Mesothelial cell of epicardium (in vitro differentiated cells): Measurements from ENCODE around the gene UBTD2. TPM values are rescaled to one million over a fixed set of nuclear protein-coding genes. Genes with fewer than 3 reads are reported as not detected.

Experiments
- DNase-seq, 2 experiments: peaks; one replicate each; pipeline ENCODE4 v3.0.0; 2021; ENCODE audit warnings: low spot score in 2 of 2; ENCODE audit not compliant: unreplicated experiment in 2 of 2
- H3K27ac Mint-ChIP-seq: 2 replicates; pipeline ENCODE4 v1.8.0; 2021; ENCODE audit warnings: mixed read lengths
- H3K27me3 Mint-ChIP-seq: 2 replicates; pipeline ENCODE4 v1.8.0; 2021; ENCODE audit warnings: low read depth, mixed read lengths
- H3K36me3 Mint-ChIP-seq: 2 replicates; pipeline ENCODE4 v1.8.0; 2021; ENCODE audit warnings: mixed read lengths
- H3K4me1 Mint-ChIP-seq: 2 replicates; pipeline ENCODE4 v1.8.0; 2021; ENCODE audit warnings: mixed read lengths
- H3K4me3 Mint-ChIP-seq: 2 replicates; pipeline ENCODE4 v1.8.0; 2021; ENCODE audit warnings: mild to moderate bottlenecking, moderate library complexity, mixed read lengths
- H3K9me3 Mint-ChIP-seq: 2 replicates; pipeline ENCODE4 v1.8.0; 2021; ENCODE audit warnings: mixed read lengths
- CTCF ChIP-seq: fragments of 200-600 bp; sonication (generic); IDR thresholded peaks from one replicate; pipeline ENCODE4 v1.5.0; 2021; ENCODE audit warnings: antibody characterized with exemption; ENCODE audit not compliant: unreplicated experiment
- total RNA-seq: library from RNA; stranded (reverse); gene quantifications from 3 replicates; pipeline ENCODE4 v1.2.1, GENCODE V29; 2021

Gene UBTD2
- total RNA-seq, 1 donor from 2014 or later = 43.8 TPM

- H3K4me3 Mint-ChIP-seq = peak overlapping the region; percentile 88
- peaks cover 36% of the 10 kb centered on the region for H3K4me1 Mint-ChIP-seq
- H3K27ac Mint-ChIP-seq = peak overlapping the region; percentile 93
- no peaks in the 10 kb centered on the region for H3K27me3 Mint-ChIP-seq
- no peaks in the 10 kb centered on the region for H3K36me3 Mint-ChIP-seq
- TF ChIP-seq CTCF = no peak
- no peak for DNase-seq
- H3K9me3 Mint-ChIP-seq = no peaks in the 10 kb centered on the region
Observed at GRCh38 chr5:172285226-172286143, 1.9 kb upstream of the UBTD2 start.

- no peak for TF ChIP-seq CTCF
- peak overlapping the region; percentile 88 for H3K4me3 Mint-ChIP-seq
- H3K27ac Mint-ChIP-seq = peak overlapping the region; percentile 93
- H3K27me3 Mint-ChIP-seq = no peaks in the 10 kb centered on the region
- DNase-seq = no peak
- H3K4me1 Mint-ChIP-seq = peaks cover 36% of the 10 kb centered on the region
- H3K36me3 Mint-ChIP-seq = no peaks in the 10 kb centered on the region
- H3K9me3 Mint-ChIP-seq = no peaks in the 10 kb centered on the region
Observed at GRCh38 chr5:172284611-172284980, 1.0 kb upstream of the UBTD2 start.

- DNase-seq = peak; percentile 84 to 90
- TF ChIP-seq CTCF = no peak
- H3K9me3 Mint-ChIP-seq = no peaks in the 10 kb centered on the region
- no peaks in the 10 kb centered on the region for H3K36me3 Mint-ChIP-seq
- peaks cover 36% of the 10 kb centered on the region for H3K4me1 Mint-ChIP-seq
- peak overlapping the region; percentile 88 for H3K4me3 Mint-ChIP-seq
- H3K27ac Mint-ChIP-seq = peak overlapping the region; percentile 93
- no peaks in the 10 kb centered on the region for H3K27me3 Mint-ChIP-seq
Observed at GRCh38 chr5:172283862-172284610, 472 bp upstream of the UBTD2 start.

- H3K27me3 Mint-ChIP-seq = no peaks in the 10 kb centered on the region
- DNase-seq = no peak
- no peak for TF ChIP-seq CTCF
- H3K9me3 Mint-ChIP-seq = peaks cover 5% of the 10 kb centered on the region
- H3K27ac Mint-ChIP-seq = peak overlapping the region; percentile 96
- peaks cover 36% of the 10 kb centered on the region for H3K4me1 Mint-ChIP-seq
- H3K4me3 Mint-ChIP-seq = peak overlapping the region; percentile 96
- H3K36me3 Mint-ChIP-seq = peaks cover 9% of the 10 kb centered on the region
Observed at GRCh38 chr5:172282272-172283019, 1.1 kb downstream of the UBTD2 start.

GRCh38 chr5:172281346-172281745, 2.2 kb downstream of the UBTD2 start:
- no peaks in the 10 kb centered on the region for H3K27me3 Mint-ChIP-seq
- DNase-seq = no peak
- peaks cover 36% of the 10 kb centered on the region for H3K4me1 Mint-ChIP-seq
- peaks cover 5% of the 10 kb centered on the region for H3K9me3 Mint-ChIP-seq
- peak overlapping the region; percentile 66 for H3K27ac Mint-ChIP-seq
- peak overlapping the region; percentile 96 for H3K4me3 Mint-ChIP-seq
- H3K36me3 Mint-ChIP-seq = peaks cover 16% of the 10 kb centered on the region
- TF ChIP-seq CTCF = no peak
